CD4-positive, alpha-beta T cell treated with Interferon alpha-2 for 1 hour (primary cell): ENCODE measurements around the gene FBXW7.

Source experiments
- DNase-seq, 2 donors: peaks; one replicate each; pipeline ENCODE4 v3.0.0-alpha.2; 2020 to 2022

Gene FBXW7

DNA sequence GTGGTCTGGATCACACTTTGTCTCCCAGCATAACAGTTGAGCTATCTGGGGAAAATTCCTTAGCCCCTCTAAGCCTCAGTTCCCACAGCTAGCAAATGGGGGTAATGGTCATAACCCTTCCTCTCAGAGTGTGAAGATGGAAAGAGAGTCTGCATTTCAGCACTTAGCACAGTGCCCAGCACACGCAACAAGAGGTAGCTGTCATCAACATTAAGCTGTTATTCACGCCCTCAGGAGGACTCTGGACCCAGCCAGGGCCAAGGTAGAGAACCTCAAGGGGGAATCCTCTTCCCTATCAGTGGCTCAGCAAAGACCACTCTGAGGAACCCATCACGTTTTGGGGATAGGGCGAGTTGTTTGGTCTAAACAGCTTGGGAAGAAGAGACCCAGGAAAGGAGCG lies 258.6 kb downstream of the FBXW7 start:
- no peak for DNase-seq

DNA sequence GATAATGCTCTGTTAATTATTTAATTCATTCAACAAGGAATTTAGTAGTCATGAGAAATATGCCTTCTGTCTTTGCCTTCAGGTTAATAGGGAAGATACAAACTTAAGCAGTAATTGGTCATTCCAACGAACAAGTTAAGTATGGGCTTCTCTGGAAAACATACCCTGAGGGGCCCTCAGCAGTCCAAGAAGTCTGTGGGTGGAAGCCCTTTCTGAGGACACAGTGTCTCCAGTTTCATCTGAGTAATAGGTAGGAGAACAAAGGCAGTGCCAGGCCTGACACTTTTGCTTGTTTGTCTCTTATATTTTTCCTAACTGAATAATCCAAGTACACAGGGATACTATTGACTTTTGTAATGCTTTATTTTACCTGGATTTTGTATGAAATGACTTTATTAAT lies 262.5 kb downstream of the FBXW7 start:
- DNase-seq, result no peak
